HepG2 (cell line): ENCODE measurements around the gene ISG20. TPM values are rescaled to one million over a fixed set of nuclear protein-coding genes. Genes with fewer than 3 reads are reported as not detected.

Experiments used
- ATAC-seq: fragments of 200-7000 bp; cut with Tn5 transposase; 3 replicates; pipeline ENCODE4 v1.9.1; 2020; ENCODE audit warnings: mild to moderate bottlenecking, moderate library complexity
- BruUV-seq: library from RNA; stranded (reverse); fragments of 400-500 nt; replicated peaks from 2 replicates; lab custom pipeline; 2021; lab: Mats Ljungman, UMichigan
- CTCF ChIA-PET: fragments of 300-600 bp; formaldehyde crosslinking; extraction: SDS; loops from one replicate; lab custom pipeline; 2021; ENCODE audit warnings: low total read pairs, inconsistent platforms, low intra/inter-chr PET ratio; lab: Yijun Ruan, JAX
- POLR2A ChIA-PET: fragments of 350-600 bp; sonication (Branson Sonifier 250); formaldehyde crosslinking; loops from one replicate; lab custom pipeline; 2020; ENCODE audit warnings: antibody characterized with exemption, inconsistent platforms; lab: Yijun Ruan, JAX
- DNase-seq: peaks from one replicate; pipeline ENCODE4 v3.0.0-alpha.2; 2015; ENCODE audit warnings: low spot score
- FAIRE-seq: peaks from 3 replicates; lab custom pipeline; 2011; peaks lifted over from hg19 to GRCh38; lab: Jason Lieb, UNC
- H2AFZ ChIP-seq: one replicate; pipeline ENCODE4 v1.6.1; 2011; ENCODE audit warnings: low read length, inconsistent platforms
- H3K27ac ChIP-seq: fragments of 300-600 bp; 3 replicates; pipeline ENCODE4 v1.8.0; 2011; ENCODE audit warnings: mixed run types, mild to moderate bottlenecking, mixed read lengths, low read length, inconsistent platforms; ENCODE audit not compliant: insufficient read depth; ENCODE audit errors: extremely low read length
- H3K27me3 ChIP-seq, 2 experiments: fragments of 200-600 bp in 1 of 2; 2 replicates in 1 of 2; 3 replicates in 1 of 2; pipeline versions ENCODE4 v1.6.0 to v1.8.0; 2011; ENCODE audit warnings: low read length in 2 of 2, mild to moderate bottlenecking in 2 of 2, moderate library complexity in 2 of 2, inconsistent platforms in 1 of 2; ENCODE audit not compliant: insufficient read depth in 2 of 2, control insufficient read depth in 1 of 2
- H3K36me3 ChIP-seq, 2 experiments: fragments of 200-600 bp in 1 of 2; replicated peaks in 1 of 2; 2 replicates in 1 of 2; 3 replicates in 1 of 2; pipeline versions ENCODE4 v1.5.1 to v1.8.0; 2011; ENCODE audit warnings: low read length in 2 of 2, inconsistent platforms in 1 of 2; ENCODE audit not compliant: insufficient read depth in 2 of 2, control insufficient read depth in 1 of 2
- H3K4me1 ChIP-seq: 2 replicates; pipeline ENCODE4 v1.5.1; 2012; ENCODE audit warnings: low read length, inconsistent platforms; ENCODE audit not compliant: insufficient read depth
- H3K4me2 ChIP-seq: 2 replicates; pipeline ENCODE4 v1.6.0; 2011; ENCODE audit warnings: low read depth, low read length, inconsistent platforms
- H3K4me3 ChIP-seq, 3 experiments: fragments of 200-600 bp in 1 of 3; sonication (generic), shearing (Covaris generic) in 1 of 3; replicated peaks in 1 of 3; 2 replicates each; pipeline ENCODE4 v1.5.1; 2011 to 2016; ENCODE audit warnings: low read length in 3 of 3, inconsistent platforms in 2 of 3, low read depth in 2 of 3, mild to moderate bottlenecking in 2 of 3, control low read depth in 1 of 3, mixed read lengths in 1 of 3; ENCODE audit not compliant: insufficient read depth in 1 of 3
- H3K79me2 ChIP-seq: one replicate; pipeline ENCODE4 v1.6.1; 2011; ENCODE audit warnings: low read length, inconsistent platforms; ENCODE audit not compliant: insufficient read depth
- H3K9ac ChIP-seq: 2 replicates; pipeline ENCODE4 v1.6.0; 2011; ENCODE audit warnings: mild to moderate bottlenecking, low read depth, low read length, inconsistent platforms; ENCODE audit not compliant: insufficient read depth
- H3K9me3 ChIP-seq: 2 replicates; pipeline ENCODE4 v1.5.1; 2012; ENCODE audit warnings: mild to moderate bottlenecking, low read length
- H4K20me1 ChIP-seq: 2 replicates; pipeline ENCODE4 v1.6.0; 2011; ENCODE audit warnings: inconsistent platforms, mild to moderate bottlenecking, low read length, moderate library complexity; ENCODE audit not compliant: insufficient read depth
- BCL6 ChIP-seq: IDR thresholded peaks from 2 replicates; pipeline ENCODE4 v1.6.1; 2016; ENCODE audit warnings: missing genetic modification reagents, missing compliant biosample characterization
- FOXJ3 ChIP-seq: sonication (generic); formaldehyde crosslinking; IDR thresholded peaks from 2 replicates; pipeline ENCODE4 v1.4.0; 2020; ENCODE audit warnings: missing genetic modification reagents, mild to moderate bottlenecking, borderline replicate concordance
- IRF1 ChIP-seq: sonication (generic); formaldehyde crosslinking; IDR thresholded peaks from 2 replicates; pipeline ENCODE4 v1.4.0; 2020; ENCODE audit warnings: low read depth, mild to moderate bottlenecking, missing genetic modification reagents
- JUN ChIP-seq: sonication (generic); formaldehyde crosslinking; IDR thresholded peaks from 2 replicates; pipeline ENCODE4 v1.4.0; 2020; ENCODE audit warnings: mild to moderate bottlenecking, missing genetic modification reagents
- MNT ChIP-seq: fragments of 450-650 bp; IDR thresholded peaks from 2 replicates; pipeline ENCODE4 v1.6.1; 2016
- SP1 ChIP-seq, 2 experiments: fragments of 450-650 bp in 1 of 2; sonication (generic) in 1 of 2; formaldehyde crosslinking in 1 of 2; IDR thresholded peaks; 2 replicates each; pipeline versions ENCODE4 v1.4.0 to v1.6.1; 2016 to 2020; ENCODE audit warnings: missing genetic modification reagents in 1 of 2
- ZNF468 ChIP-seq: sonication (generic); formaldehyde crosslinking; IDR thresholded peaks from 2 replicates; pipeline ENCODE4 v1.8.0; 2022; ENCODE audit warnings: mild to moderate bottlenecking, moderate library complexity, missing genetic modification reagents
- ZNF850 ChIP-seq: sonication (generic); formaldehyde crosslinking; conservative IDR thresholded peaks from 2 replicates; pipeline ENCODE4 v1.9.0; 2021; ENCODE audit warnings: mild to moderate bottlenecking, missing genetic modification reagents
- ZSCAN5A ChIP-seq: sonication (generic); formaldehyde crosslinking; IDR thresholded peaks from 2 replicates; pipeline ENCODE4 v1.8.0; 2022; ENCODE audit warnings: mild to moderate bottlenecking, missing genetic modification reagents, borderline replicate concordance
- WGBS: methylation state at CpG from one replicate; pipeline ENCODE4 v1.1.6; 2017; ENCODE audit warnings: low lambda C conversion rate; 5-methylcytosine and 5-hydroxymethylcytosine counted together
- in situ Hi-C: cut with HindIII; loops from 2 replicates; pipeline ENCODE4 v1.10.0; 2017; ENCODE audit warnings: low pct_unique_long_range_greater_than_20kb; ENCODE audit not compliant: extremely low pct_ligation_motif_present
- intact Hi-C: fragments of 100-400 bp; cut with micrococcal nuclease; formaldehyde crosslinking; loops from one replicate; pipeline ENCODE4 v1.10.0; 2022; ENCODE audit not compliant: unreplicated experiment
- polyA plus RNA-seq, 8 experiments: library from polyadenylated mRNA; depleted of rRNA in 3 of 8; stranded (reverse) in 7 of 8; unstranded in 1 of 8; fragments of >200 nt; fragmentation: Illumina TruSeq in 4 of 8; extraction: Trizol in 4 of 8; gene quantifications; 2 replicates each; pipeline versions ENCODE4 v1.2.1 to v1.2.3, GENCODE V29; 2011 to 2016; ENCODE audit warnings: low read depth in 4 of 8, missing spikeins in 1 of 8, mixed read lengths in 1 of 8; ENCODE audit not compliant: insufficient read depth in 1 of 8
- total RNA-seq, 5 experiments: library from RNA; depleted of rRNA; stranded (reverse); fragments of >200 nt; fragmentation: Illumina TruSeq; extraction: Trizol; gene quantifications; 2 replicates each; pipeline ENCODE4 v1.2.3, GENCODE V29; 2016; ENCODE audit warnings: low read depth in 1 of 5

Gene ISG20
- total and polyA plus RNA-seq, 2 of the 13 experiments (the other 11 are each of a cell fraction or from before 2014, with no cell fraction given): 6.3 to 31.5 TPM

DNA sequence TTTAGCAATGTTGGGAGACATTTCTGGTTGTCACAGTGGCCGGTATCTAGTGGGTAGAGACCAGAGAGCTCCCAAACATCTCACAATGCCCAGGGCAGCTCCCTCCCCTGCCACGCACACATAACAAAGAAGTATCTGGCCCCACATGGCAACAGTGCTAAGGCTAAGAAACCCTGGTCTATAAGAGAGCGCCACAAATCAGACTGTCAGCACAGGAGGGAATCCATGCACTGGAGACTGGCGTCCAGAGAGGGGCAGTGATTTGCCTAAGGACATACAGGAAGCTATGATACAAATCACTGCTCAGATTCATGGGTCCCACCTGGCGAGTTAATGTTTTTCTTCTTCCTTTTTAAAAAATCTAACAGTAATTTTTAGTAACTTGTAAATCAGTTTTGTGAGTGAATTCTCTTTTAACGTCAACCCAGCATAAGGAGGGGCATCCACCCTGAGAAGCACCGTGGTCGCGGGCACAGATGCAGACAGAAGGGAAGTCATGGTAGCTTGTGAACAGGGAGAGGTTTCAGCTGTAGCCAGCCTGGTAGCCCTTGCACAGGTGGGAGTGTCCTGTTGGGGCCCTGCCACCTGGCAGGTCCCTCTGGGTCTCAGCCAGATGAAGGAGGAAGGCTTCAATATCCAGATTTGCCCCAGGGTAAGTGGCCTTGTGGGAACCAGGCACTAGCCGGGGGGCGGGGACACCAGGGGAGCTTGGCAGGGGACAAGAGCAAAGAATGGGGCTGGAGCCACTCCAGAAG, 8.7 kb downstream of the ISG20 start:
- ChIA-PET CTCF (no interaction called here), POLR2A (no interaction called here)
- in situ Hi-C loops: no loop called here
- 93% methylated on average over 11 of the region's 11 CpGs for whole genome bisulfite sequencing
- Histone ChIP-seq H3K4me1 (peaks cover 7% of the 10 kb centered on the region; the same call in 1 of the 2 replicates), H4K20me1 (no peaks in the 10 kb centered on the region), H3K27ac (no peak overlapping the region), H3K79me2 (no peaks in the 10 kb centered on the region), H3K9me3 (no peaks in the 10 kb centered on the region), H2AFZ (no peak overlapping the region), H3K4me2 (no peak overlapping the region), H3K4me3 (no peak overlapping the region), H3K9ac (no peak overlapping the region), H3K27me3 (no peaks in the 10 kb centered on the region), H3K36me3 (no peaks in the 10 kb centered on the region)
- intact Hi-C loops: no loop called here
- no TSS peak for BruUV-seq
- FAIRE-seq (no peak), ATAC-seq (no peak), DNase-seq (no peak)
- TF ChIP-seq MNT: no peak
- TF ChIP-seq FOXJ3 (CRISPR knock-in tag): no peak
- no peak for TF ChIP-seq IRF1 (CRISPR knock-in tag)
- TF ChIP-seq JUN: no peak
- no peak for TF ChIP-seq ZNF468 (CRISPR knock-in tag)
- no peak for TF ChIP-seq ZNF850
- TF ChIP-seq ZSCAN5A (CRISPR knock-in tag): no peak
- TF ChIP-seq SP1 (IDR thresholded peaks at IDR 0.05): no peak
- TF ChIP-seq SP1 (CRISPR knock-in tag; IDR thresholded peaks at IDR 0.05): no peak
- no peak for TF ChIP-seq BCL6 (CRISPR knock-in tag)
